Sigmoid colon (tissue), 4 donors: ENCODE data around the gene PIRT.

Source experiments
- EP300 ChIP-seq, 4 donors: sonication (generic); formaldehyde crosslinking; IDR thresholded peaks; one replicate each; pipeline ENCODE4 v1.6.1; 2017; ENCODE audit warnings: antibody characterized with exemption in 4 of 4
- POLR2A ChIP-seq, 2 donors: fragments of 450-650 bp; IDR thresholded peaks; one replicate each; pipeline ENCODE4 v1.6.1; 2016; ENCODE audit warnings: antibody characterized with exemption in 2 of 2, mild to moderate bottlenecking in 2 of 2, moderate library complexity in 2 of 2
- POLR2AphosphoS5 ChIP-seq, 4 donors: sonication (generic); formaldehyde crosslinking; IDR thresholded peaks; one replicate each; pipeline ENCODE4 v1.6.1; 2017; ENCODE audit warnings: antibody characterized with exemption in 4 of 4
- TF ChIP-seq, protein P1 (sequence below), 4 experiments: fragments of 450-650 bp in 3 of 4; fragments of 200-600 bp in 1 of 4; IDR thresholded peaks; one replicate each; pipeline ENCODE4 v1.5.1; 2016 to 2019; ENCODE audit warnings: antibody characterized with exemption in 4 of 4, mild to moderate bottlenecking in 3 of 4, moderate library complexity in 2 of 4

- TF ChIP-seq, protein P1, sequence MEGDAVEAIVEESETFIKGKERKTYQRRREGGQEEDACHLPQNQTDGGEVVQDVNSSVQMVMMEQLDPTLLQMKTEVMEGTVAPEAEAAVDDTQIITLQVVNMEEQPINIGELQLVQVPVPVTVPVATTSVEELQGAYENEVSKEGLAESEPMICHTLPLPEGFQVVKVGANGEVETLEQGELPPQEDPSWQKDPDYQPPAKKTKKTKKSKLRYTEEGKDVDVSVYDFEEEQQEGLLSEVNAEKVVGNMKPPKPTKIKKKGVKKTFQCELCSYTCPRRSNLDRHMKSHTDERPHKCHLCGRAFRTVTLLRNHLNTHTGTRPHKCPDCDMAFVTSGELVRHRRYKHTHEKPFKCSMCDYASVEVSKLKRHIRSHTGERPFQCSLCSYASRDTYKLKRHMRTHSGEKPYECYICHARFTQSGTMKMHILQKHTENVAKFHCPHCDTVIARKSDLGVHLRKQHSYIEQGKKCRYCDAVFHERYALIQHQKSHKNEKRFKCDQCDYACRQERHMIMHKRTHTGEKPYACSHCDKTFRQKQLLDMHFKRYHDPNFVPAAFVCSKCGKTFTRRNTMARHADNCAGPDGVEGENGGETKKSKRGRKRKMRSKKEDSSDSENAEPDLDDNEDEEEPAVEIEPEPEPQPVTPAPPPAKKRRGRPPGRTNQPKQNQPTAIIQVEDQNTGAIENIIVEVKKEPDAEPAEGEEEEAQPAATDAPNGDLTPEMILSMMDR (IDR thresholded peaks at IDR 0.05): no peak
- TF ChIP-seq POLR2AphosphoS5 (IDR thresholded peaks at IDR 0.05): no peak
- TF ChIP-seq POLR2A (IDR thresholded peaks at IDR 0.05): no peak
- TF ChIP-seq EP300 (IDR thresholded peaks at IDR 0.05): no peak
Observed at GRCh38 chr17:10793816-10794215, 44.1 kb downstream of the PIRT start.
